HG03066 (cell line): ENCODE results near the gene IFNA13.
"Not testable (repeated sequence)": the region's sequence is repeated elsewhere in the genome, so short reads cannot be mapped to it uniquely, and the experiment has no call there.

Experiments used
- ATAC-seq: cut with Tn5 transposase; IDR thresholded peaks from one replicate; pipeline ENCODE4 v1.9.1; 2021; ENCODE audit warnings: low read depth; ENCODE audit not compliant: unreplicated experiment

The IFNA13 gene

GRCh38 chr9:21367957-21368356, at the start of gene IFNA13:
Gene IFNA13, minus strand, starts transcription at chr9:21368057. Its CDS starts 47 bp downstream, at chr9:21368010.
- no peak for ATAC-seq

GRCh38 chr9:21415493-21416267, 47.8 kb upstream of the IFNA13 start:
- ATAC-seq = no peak

- ATAC-seq = no peak
Observed at GRCh38 chr9:21414220-21414940, 46.5 kb upstream of the IFNA13 start.

- no peak for ATAC-seq
Observed at GRCh38 chr9:21413624-21414023, 45.8 kb upstream of the IFNA13 start.

GRCh38 chr9:21413151-21413550, 45.3 kb upstream of the IFNA13 start:
- ATAC-seq = no peak

- ATAC-seq = peak; percentile 57
Observed at GRCh38 chr9:21412107-21412506, 44.2 kb upstream of the IFNA13 start.

GRCh38 chr9:21408817-21409216, 41.0 kb upstream of the IFNA13 start, which contains the start of gene IFNA8:
Gene IFNA8, plus strand, starts transcription at chr9:21409117. Its CDS starts 60 bp downstream, at chr9:21409177.
- ATAC-seq = no peak

- ATAC-seq = no peak
Observed at GRCh38 chr9:21404146-21404545, 36.3 kb upstream of the IFNA13 start.

- ATAC-seq = no peak
Observed at GRCh38 chr9:21402386-21403251, 34.8 kb upstream of the IFNA13 start.

- no peak for ATAC-seq
Observed at GRCh38 chr9:21399956-21400355, 32.1 kb upstream of the IFNA13 start.

- ATAC-seq = no peak
Observed at GRCh38 chr9:21398955-21399489, 31.2 kb upstream of the IFNA13 start.

GRCh38 chr9:21395778-21396717, 28.2 kb upstream of the IFNA13 start:
- peak; percentile 69 for ATAC-seq

GRCh38 chr9:21392270-21392669, 24.4 kb upstream of the IFNA13 start:
- peak; percentile 79 for ATAC-seq

GRCh38 chr9:21385131-21385670, 17.3 kb upstream of the IFNA13 start, which contains the start of gene IFNA2:
Gene IFNA2, minus strand, starts transcription at chr9:21385398. Its CDS starts 69 bp downstream, at chr9:21385329.
- ATAC-seq = peak; percentile 20

- ATAC-seq = no peak
Observed at GRCh38 chr9:21383627-21384026, 15.8 kb upstream of the IFNA13 start.

- ATAC-seq = peak; percentile 97
Observed at GRCh38 chr9:21381448-21382339, 13.8 kb upstream of the IFNA13 start.

GRCh38 chr9:21371467-21371866, 3.6 kb upstream of the IFNA13 start:
- not testable (repeated sequence) for ATAC-seq

GRCh38 chr9:21367169-21367568, 688 bp downstream of the IFNA13 start:
- ATAC-seq = peak; percentile 90
